HepG2 (cell line): ENCODE data around the gene GLYATL1B. TPM values are rescaled to one million over a fixed set of nuclear protein-coding genes. Genes with fewer than 3 reads are reported as not detected.

Source experiments
- ARID4A ChIP-seq: sonication (generic); formaldehyde crosslinking; IDR thresholded peaks from 2 replicates; pipeline ENCODE4 v1.5.0; 2020; ENCODE audit warnings: mild to moderate bottlenecking, missing genetic modification reagents, borderline replicate concordance
- CAMTA2 ChIP-seq: sonication (generic); formaldehyde crosslinking; IDR thresholded peaks from 2 replicates; pipeline ENCODE4 v1.4.0; 2020; ENCODE audit warnings: mild to moderate bottlenecking, missing genetic modification reagents, borderline replicate concordance
- ETV5 ChIP-seq: IDR thresholded peaks from 2 replicates; pipeline ENCODE4 v1.6.1; 2018; ENCODE audit warnings: missing biosample characterization, missing genetic modification reagents, inconsistent platforms, borderline replicate concordance
- GLMP ChIP-seq: sonication (generic); formaldehyde crosslinking; IDR thresholded peaks from 2 replicates; pipeline ENCODE4 v1.9.0; 2021; ENCODE audit warnings: missing genetic modification reagents, mild to moderate bottlenecking, borderline replicate concordance
- MAZ ChIP-seq, 2 experiments: sonication (generic) in 1 of 2; formaldehyde crosslinking in 1 of 2; IDR thresholded peaks; 2 replicates each; pipeline versions ENCODE4 v1.5.0 to v1.6.1; 2012 to 2020; ENCODE audit warnings: low read depth in 2 of 2, mild to moderate bottlenecking in 2 of 2, borderline replicate concordance in 1 of 2, improper control_type of control experiment in 1 of 2, low read length in 1 of 2, missing genetic modification reagents in 1 of 2, moderate library complexity in 1 of 2
- POGZ ChIP-seq: sonication (generic); formaldehyde crosslinking; IDR thresholded peaks from 2 replicates; pipeline ENCODE4 v1.4.0; 2020; ENCODE audit warnings: mild to moderate bottlenecking, missing genetic modification reagents
- RFXANK ChIP-seq: IDR thresholded peaks from 2 replicates; pipeline ENCODE4 v1.6.1; 2016
- RNF219 ChIP-seq: sonication (generic); formaldehyde crosslinking; IDR thresholded peaks from 2 replicates; pipeline ENCODE4 v1.5.0; 2020; ENCODE audit warnings: mild to moderate bottlenecking, missing genetic modification reagents
- RXRB ChIP-seq: IDR thresholded peaks from 2 replicates; pipeline ENCODE4 v1.6.1; 2016; ENCODE audit warnings: borderline replicate concordance, missing genetic modification reagents, missing compliant biosample characterization
- TBL1XR1 ChIP-seq: fragments of 150-350 bp; IDR thresholded peaks from 2 replicates; pipeline ENCODE4 v1.6.1; 2014; ENCODE audit warnings: borderline replicate concordance, low read length; ENCODE audit not compliant: partially characterized antibody
- ZBTB4 ChIP-seq: sonication (generic); formaldehyde crosslinking; IDR thresholded peaks from 2 replicates; pipeline ENCODE4 v1.4.0; 2020; ENCODE audit warnings: missing genetic modification reagents, mild to moderate bottlenecking, borderline replicate concordance
- ZNF24 ChIP-seq: fragments of 450-650 bp; IDR thresholded peaks from 2 replicates; pipeline ENCODE4 v1.6.1; 2017; ENCODE audit warnings: antibody characterized with exemption, mild to moderate bottlenecking
- ZNF362 ChIP-seq: sonication (generic); formaldehyde crosslinking; IDR thresholded peaks from 2 replicates; pipeline ENCODE4 v1.4.0; 2020; ENCODE audit warnings: missing genetic modification reagents, mild to moderate bottlenecking, borderline replicate concordance
- ZNF879 ChIP-seq: sonication (generic); formaldehyde crosslinking; IDR thresholded peaks from 2 replicates; pipeline ENCODE4 v1.8.1; 2023; ENCODE audit warnings: missing genetic modification reagents
- polyA plus RNA-seq, 8 experiments: library from polyadenylated mRNA; depleted of rRNA in 3 of 8; stranded (reverse) in 7 of 8; unstranded in 1 of 8; fragments of >200 nt; fragmentation: Illumina TruSeq in 4 of 8; extraction: Trizol in 4 of 8; gene quantifications; 2 replicates each; pipeline versions ENCODE4 v1.2.1 to v1.2.3, GENCODE V29; 2011 to 2016; ENCODE audit warnings: low read depth in 4 of 8, missing spikeins in 1 of 8, mixed read lengths in 1 of 8; ENCODE audit not compliant: insufficient read depth in 1 of 8
- total RNA-seq, 5 experiments: library from RNA; depleted of rRNA; stranded (reverse); fragments of >200 nt; fragmentation: Illumina TruSeq; extraction: Trizol; gene quantifications; 2 replicates each; pipeline ENCODE4 v1.2.3, GENCODE V29; 2016; ENCODE audit warnings: low read depth in 1 of 5

GLYATL1B gene
- total and polyA plus RNA-seq, 2 of the 13 experiments (the other 11 are each of a cell fraction or from before 2014, with no cell fraction given): not detected

GRCh38 chr11:59135648-59136461 lies 49.7 kb downstream of the GLYATL1B start (continued):
- TF ChIP-seq ZNF24 (no peak), MAZ (IDR thresholded peaks at IDR 0.05; ENCODE audit: borderline replicate concordance, low read depth, low read length) (peak; percentile 69; the same call in 1 of the 2 replicates), MAZ (CRISPR knock-in tag; IDR thresholded peaks at IDR 0.05; ENCODE audit: low read depth) (peak; percentile 71), RXRB (CRISPR knock-in tag) (peak; percentile 48; the same call in 1 of the 2 replicates), ZNF362 (CRISPR knock-in tag) (no peak), CAMTA2 (CRISPR knock-in tag) (no peak), ARID4A (CRISPR knock-in tag) (peak; percentile 33; the same call in 1 of the 2 replicates), RNF219 (CRISPR knock-in tag) (no peak), ZBTB4 (CRISPR knock-in tag) (no peak), TBL1XR1 (no peak), RFXANK (no peak), GLMP (CRISPR knock-in tag) (no peak), ZNF879 (no peak), ETV5 (CRISPR knock-in tag) (no peak), POGZ (CRISPR knock-in tag) (no peak)
